Measurements from ENCODE around the gene PPFIBP1. TPM values are rescaled to one million over a fixed set of nuclear protein-coding genes. Genes with fewer than 3 reads are reported as not detected.

The PPFIBP1 gene
- total RNA-seq, 6 donors from 2014 or later, result 67.5 to 129 (median 101) TPM

DNA sequence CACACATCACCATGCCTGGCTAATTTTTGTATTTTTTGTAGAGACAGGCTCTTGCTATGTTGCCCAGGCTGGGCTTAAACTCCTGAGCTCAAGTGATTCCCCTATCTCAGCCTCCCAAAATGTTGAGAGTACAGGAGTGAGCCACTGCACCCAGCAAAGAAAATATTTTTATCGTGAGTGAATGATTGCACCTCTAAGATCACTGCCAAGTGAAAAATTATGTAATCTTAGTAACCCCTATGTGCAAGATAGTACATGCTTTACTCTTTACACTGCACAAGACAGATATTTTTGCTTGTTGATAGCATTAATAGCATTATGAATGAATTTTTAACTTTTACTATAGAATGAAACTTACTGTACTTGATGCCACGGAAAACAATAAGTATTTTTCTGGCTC is 183.2 kb downstream of the PPFIBP1 start:
- Histone ChIP-seq H3K4me1 (peaks cover 12 to 18% (median 16%) of the 10 kb centered on the region in 4 donors), H3K9me3 (no peaks in the 10 kb centered on the region), H3K36me3 (no peaks in the 10 kb centered on the region), H3K4me3 (no peak overlapping the region), H3K27me3 (no peaks in the 10 kb centered on the region), H3K27ac (no peak overlapping the region)
- TF ChIP-seq EP300 (IDR thresholded peaks at IDR 0.05), result no peak
- TF ChIP-seq POLR2AphosphoS5 (IDR thresholded peaks at IDR 0.05), result no peak
- no peak for TF ChIP-seq POLR2A (IDR thresholded peaks at IDR 0.05)
- TF ChIP-seq, protein P1, sequence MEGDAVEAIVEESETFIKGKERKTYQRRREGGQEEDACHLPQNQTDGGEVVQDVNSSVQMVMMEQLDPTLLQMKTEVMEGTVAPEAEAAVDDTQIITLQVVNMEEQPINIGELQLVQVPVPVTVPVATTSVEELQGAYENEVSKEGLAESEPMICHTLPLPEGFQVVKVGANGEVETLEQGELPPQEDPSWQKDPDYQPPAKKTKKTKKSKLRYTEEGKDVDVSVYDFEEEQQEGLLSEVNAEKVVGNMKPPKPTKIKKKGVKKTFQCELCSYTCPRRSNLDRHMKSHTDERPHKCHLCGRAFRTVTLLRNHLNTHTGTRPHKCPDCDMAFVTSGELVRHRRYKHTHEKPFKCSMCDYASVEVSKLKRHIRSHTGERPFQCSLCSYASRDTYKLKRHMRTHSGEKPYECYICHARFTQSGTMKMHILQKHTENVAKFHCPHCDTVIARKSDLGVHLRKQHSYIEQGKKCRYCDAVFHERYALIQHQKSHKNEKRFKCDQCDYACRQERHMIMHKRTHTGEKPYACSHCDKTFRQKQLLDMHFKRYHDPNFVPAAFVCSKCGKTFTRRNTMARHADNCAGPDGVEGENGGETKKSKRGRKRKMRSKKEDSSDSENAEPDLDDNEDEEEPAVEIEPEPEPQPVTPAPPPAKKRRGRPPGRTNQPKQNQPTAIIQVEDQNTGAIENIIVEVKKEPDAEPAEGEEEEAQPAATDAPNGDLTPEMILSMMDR (IDR thresholded peaks at IDR 0.05), result no peak
- DNase-seq, result no peak
- WGBS, 2 donors, result 66 to 78% methylated on average over 2 of the region's 2 CpGs
- ATAC-seq (ENCODE audit: low FRiP score in 2 of 2), result no peak

DNA sequence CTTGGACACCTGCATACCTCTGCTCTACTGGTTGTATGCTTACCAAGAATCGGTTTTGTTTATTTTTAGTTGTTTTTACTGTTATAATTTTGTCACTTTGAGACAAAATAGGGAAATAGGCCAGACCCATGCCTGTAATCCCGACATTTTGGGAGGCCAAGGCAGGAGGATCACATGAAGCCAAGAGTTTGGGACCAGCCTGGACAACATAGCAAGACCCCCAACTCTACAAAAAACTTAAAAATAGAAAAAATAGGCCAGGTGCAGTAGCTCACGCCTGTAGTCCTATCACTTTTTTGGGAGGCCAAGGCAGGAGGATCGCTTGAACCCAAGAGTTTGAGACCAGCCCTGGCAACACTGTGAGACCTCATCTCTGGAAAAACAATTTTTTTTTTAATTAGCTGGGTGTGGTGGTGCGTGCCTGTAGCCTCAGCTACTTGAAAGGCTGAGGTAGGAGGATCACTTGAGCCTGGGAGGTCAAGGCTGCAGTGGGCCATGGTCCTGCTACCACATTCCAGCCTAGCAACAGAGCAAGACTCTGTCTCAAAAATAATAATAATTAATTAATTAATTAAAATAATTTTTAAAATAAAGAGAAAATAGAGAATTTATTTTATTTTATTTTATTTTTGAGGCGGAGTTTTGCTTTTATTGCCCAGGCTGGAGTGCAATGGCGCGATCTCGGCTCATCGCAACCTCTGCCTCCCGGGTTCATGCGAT is 185.4 kb downstream of the PPFIBP1 start:
- H3K27me3 ChIP-seq, result no peaks in the 10 kb centered on the region
- DNase-seq, result no peak
- no peaks in the 10 kb centered on the region for H3K36me3 ChIP-seq
- H3K4me1 ChIP-seq, result peaks cover 14 to 26% (median 17%) of the 10 kb centered on the region in 4 donors
- 88 to 91% methylated on average over 12 of the region's 12 CpGs for WGBS, 2 donors
- peak overlapping the region in 3 of 4 donors; percentile 84 to 88 (median 86) for H3K27ac ChIP-seq
- H3K4me3 ChIP-seq, result peak overlapping the region in 3 of 4 donors; percentile 75 to 97 (median 92)
- H3K9me3 ChIP-seq, result no peaks in the 10 kb centered on the region
- ATAC-seq (ENCODE audit: low FRiP score in 2 of 2), result no peak
- TF ChIP-seq POLR2AphosphoS5 (IDR thresholded peaks at IDR 0.05) (no peak), POLR2A (IDR thresholded peaks at IDR 0.05) (no peak)
- TF ChIP-seq, protein P1 (IDR thresholded peaks at IDR 0.05), result no peak

DNA sequence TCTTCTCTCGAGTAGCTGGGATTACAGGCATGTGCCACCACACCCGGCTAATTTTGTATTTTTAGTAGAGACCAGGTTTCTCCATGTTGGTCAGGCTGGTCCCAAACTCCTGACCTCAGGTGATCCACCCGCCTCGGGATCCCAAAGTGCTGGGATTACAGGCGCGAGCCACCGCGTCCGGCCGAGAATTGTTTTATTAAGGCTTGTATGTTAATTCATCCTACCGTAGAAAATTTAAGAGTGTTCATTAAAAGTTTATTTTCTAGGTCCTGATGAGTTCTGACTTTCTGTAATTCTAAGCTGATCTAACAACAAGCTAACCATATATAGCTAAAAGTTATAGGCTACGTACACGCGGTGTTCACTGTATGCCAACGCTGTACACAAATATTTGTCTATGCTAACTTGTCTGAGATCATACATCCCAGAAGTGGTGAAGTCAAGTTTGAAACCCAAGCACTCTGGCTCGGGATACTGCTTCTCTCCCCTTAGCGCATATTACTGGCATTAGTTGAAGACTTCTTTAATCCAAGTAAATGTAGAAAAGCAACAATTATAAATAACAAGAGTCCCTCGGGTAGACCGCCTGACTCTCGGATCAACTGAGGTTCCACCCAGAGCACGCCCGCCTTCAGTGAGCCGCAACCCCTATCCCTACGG is 186.1 kb downstream of the PPFIBP1 start:
- WGBS, 2 donors, result 21 to 25% methylated on average over 24 of the region's 24 CpGs
- H3K27ac ChIP-seq, result peak overlapping the region; percentile 78 to 88 (median 85)
- DNase-seq, result peak in 1 of 2 donors; percentile 48

DNA sequence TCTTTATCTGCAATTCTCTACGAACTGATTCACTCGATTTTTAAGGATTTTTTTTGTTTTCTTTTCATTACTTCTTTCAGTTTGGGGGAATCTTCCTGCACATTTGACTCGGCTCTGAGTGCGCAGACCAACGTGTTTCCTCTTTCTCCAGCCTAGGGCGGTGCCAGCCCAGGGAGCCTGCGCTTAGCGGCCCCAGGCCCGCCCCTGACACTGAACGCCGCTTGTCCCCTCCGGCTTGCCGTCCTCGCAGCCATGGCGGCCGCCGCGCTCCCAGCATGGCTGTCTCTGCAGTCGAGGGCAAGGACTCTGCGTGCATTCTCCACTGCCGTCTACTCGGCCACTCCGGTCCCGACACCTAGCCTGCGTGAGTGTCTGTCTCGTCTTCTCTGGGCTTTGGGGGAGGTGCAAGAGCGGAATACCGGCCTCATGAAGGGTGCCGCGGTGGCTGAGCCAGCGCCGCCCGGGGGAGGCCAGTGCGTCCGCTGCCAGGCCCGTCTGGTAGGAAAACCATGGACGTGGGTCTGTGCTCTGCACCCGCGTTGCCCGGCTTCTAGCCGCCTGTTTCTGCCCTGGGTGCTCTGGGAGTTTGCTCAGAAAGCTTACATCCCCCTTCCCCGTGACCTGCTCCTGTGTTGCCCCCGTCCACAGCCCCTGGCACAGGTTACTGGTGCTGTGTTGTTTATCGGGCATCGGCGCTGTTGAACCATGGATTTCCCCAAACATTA is 186.7 kb downstream of the PPFIBP1 start, which contains the start of gene MRPS35:
Gene MRPS35 (plus strand): TSS at position 241 of the 725 bp plus-strand sequence. CDS start 12 bp downstream, at position 253.
- Histone ChIP-seq H3K4me3 (peak within 1 kb of the TSS; percentile 75 to 97 (median 92)), H3K36me3 (peaks cover 0 to 11% (median under 1%) of the 10 kb centered on the region in 4 donors), H3K9me3 (no peaks in the 10 kb centered on the region), H3K4me1 (peaks cover 14 to 26% (median 17%) of the 10 kb centered on the region in 4 donors), H3K27me3 (no peaks in the 10 kb centered on the region), H3K27ac (peak within 1 kb of the TSS; percentile 78 to 88 (median 85))
- TF ChIP-seq POLR2A (IDR thresholded peaks at IDR 0.05), result peak in 3 of 4 donors; percentile 53 to 82 (median 74)
- TF ChIP-seq, protein P1 (IDR thresholded peaks at IDR 0.05), result peak in 1 of 6 experiments; percentile 16
- no peak for TF ChIP-seq EP300 (IDR thresholded peaks at IDR 0.05)
- TF ChIP-seq POLR2AphosphoS5 (IDR thresholded peaks at IDR 0.05), result peak; percentile 90 to 97
- DNase-seq (peak; percentile 91 to 98), ATAC-seq (ENCODE audit: low FRiP score in 2 of 2) (peak; percentile 98 to 99)
- WGBS, 2 donors, result 0 to 2% methylated on average over 24 to 35 of the region's 46 CpGs

More for the DNA sequence above, 186.1 kb downstream of the PPFIBP1 start:
- TF ChIP-seq EP300 (IDR thresholded peaks at IDR 0.05) (no peak), POLR2A (IDR thresholded peaks at IDR 0.05) (no peak), POLR2AphosphoS5 (IDR thresholded peaks at IDR 0.05) (no peak)
- TF ChIP-seq, protein P1 (IDR thresholded peaks at IDR 0.05), result no peak
- peak overlapping the region; percentile 75 to 97 (median 92) for H3K4me3 ChIP-seq
- H3K27me3 ChIP-seq, result no peaks in the 10 kb centered on the region
- no peaks in the 10 kb centered on the region for H3K9me3 ChIP-seq
- peaks cover 0 to 4% (median under 1%) of the 10 kb centered on the region in 4 donors for H3K36me3 ChIP-seq
- peak; percentile 64 to 67 for ATAC-seq (ENCODE audit: low FRiP score in 2 of 2)
- peaks cover 14 to 26% (median 17%) of the 10 kb centered on the region in 4 donors for H3K4me1 ChIP-seq

Data from upper lobe of left lung (tissue), 6 donors.